Measurements from ENCODE around the gene MELTF.

Gene MELTF

DNA sequence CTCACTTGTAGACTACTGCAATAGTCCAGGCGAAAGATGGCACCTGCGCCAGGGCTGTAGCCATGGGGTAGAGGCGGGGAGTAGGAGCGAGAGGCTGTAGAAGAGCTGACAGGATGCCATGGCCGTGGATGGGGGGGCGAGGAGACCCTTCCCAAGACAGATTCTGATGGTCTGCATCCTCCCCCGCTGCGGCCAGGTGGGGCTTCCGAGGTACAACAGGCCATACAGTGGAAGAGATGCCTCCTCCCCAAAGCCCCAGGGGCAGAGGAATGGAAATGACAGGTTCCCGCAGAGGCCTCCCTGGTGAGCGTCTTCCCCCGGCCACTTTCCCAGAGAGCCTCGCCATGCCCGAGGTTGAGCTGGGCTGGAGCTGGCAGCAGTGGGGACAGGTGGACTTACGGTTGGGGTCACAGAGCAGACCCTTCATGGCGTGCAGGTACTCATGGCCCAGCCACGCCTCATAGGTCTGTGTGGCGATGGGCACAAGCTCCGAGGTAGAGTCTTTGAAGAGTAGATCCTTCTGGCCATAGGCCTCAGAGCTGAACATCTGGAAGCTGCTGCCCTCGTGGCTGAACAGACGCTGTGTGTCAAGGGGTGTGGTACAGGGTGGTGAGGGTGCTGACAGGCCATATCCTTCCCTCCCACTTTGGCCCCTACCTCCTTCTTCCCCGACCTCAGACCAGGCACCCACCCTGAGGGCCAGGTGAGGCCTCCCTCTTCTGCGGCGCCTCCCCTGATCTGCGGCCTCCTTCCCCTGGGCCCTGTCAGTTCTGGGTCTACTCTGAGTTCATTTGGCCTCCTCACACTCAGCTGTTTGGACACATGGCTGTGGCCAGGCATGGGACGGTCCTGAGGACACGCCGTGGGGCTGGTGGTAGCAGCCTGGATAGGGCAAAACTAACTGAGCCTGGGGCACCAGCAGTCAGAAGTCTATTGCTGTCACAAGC lies 13.6 kb downstream of the MELTF start:
- no peak overlapping the region for H3K4me3 ChIP-seq (ENCODE audit: low read depth, low read length)
- TF ChIP-seq CTCF (IDR thresholded peaks at IDR 0.05; ENCODE audit: low read depth, low read length, missing control alignments), result no peak
- no peak for DNase-seq (ENCODE audit: low read depth)

DNA sequence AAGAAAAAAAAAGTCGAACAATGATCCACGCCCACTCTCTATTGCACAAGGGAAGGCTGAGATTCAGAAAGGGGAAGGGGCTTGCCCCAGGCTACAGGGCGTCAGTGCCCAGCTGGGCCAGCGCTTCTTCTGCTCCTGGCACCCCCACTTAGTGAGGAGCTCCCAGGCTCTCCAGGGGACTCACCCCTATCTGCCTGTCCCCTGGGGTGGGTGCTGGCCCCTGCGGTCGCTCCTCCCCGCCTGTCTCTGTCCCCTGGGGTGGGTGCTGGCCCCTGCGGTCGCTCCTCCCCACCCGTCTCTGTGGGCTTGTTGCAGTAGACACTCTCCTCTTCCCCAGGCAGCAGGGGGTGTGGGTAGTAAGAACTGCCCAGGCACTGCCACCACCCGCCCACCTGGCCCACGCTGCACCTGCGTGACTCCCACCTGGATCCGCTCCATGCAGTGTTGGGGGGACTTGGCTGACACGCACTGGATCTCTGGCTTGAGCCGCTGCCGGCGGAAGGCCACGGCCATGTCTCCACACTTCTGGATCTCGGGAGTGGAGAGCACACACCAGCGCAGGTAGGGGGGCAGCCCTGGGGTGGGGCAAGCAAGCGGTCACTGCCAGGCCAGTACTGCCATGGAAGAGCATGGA lies 14.6 kb downstream of the MELTF start:
- no peak for TF ChIP-seq CTCF (IDR thresholded peaks at IDR 0.05; ENCODE audit: low read depth, low read length, missing control alignments)
- no peak overlapping the region for H3K4me3 ChIP-seq (ENCODE audit: low read depth, low read length)
- no peak for DNase-seq (ENCODE audit: low read depth)

DNA sequence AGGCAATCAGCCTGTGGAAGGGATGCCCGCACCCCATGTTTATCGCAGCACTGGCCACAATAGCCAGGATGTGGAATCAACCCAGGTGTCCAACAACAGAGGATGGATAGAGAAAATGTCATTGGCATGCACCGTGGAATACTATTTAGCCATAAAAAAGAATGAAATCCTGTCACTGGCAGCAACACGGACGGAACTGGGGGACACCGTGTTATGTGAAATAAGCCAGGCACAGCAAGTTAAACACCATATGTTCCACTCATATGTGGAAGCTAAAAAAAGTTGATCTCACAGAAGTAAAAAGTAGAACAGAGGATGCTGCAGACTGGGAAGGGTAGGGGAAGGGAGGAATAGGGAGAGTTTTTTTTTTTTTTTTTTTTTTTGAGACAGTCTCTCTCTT lies 15.6 kb downstream of the MELTF start:
- DNase-seq (ENCODE audit: low read depth), result no peak
- no peak overlapping the region for H3K4me3 ChIP-seq (ENCODE audit: low read depth, low read length)
- TF ChIP-seq CTCF (IDR thresholded peaks at IDR 0.05; ENCODE audit: low read depth, low read length, missing control alignments), result no peak

GRCh38 chr3:197012540-197012883 lies 17.1 kb downstream of the MELTF start:
- DNase-seq (ENCODE audit: low read depth), result no peak
- H3K4me3 ChIP-seq (ENCODE audit: low read depth, low read length), result no peak overlapping the region
- TF ChIP-seq CTCF (IDR thresholded peaks at IDR 0.05; ENCODE audit: low read depth, low read length, missing control alignments), result no peak

GRCh38 chr3:197011780-197012539 lies 17.7 kb downstream of the MELTF start:
- no peak for DNase-seq (ENCODE audit: low read depth)
- H3K4me3 ChIP-seq (ENCODE audit: low read depth, low read length), result no peak overlapping the region
- TF ChIP-seq CTCF (IDR thresholded peaks at IDR 0.05; ENCODE audit: low read depth, low read length, missing control alignments), result no peak

- no peak for DNase-seq (ENCODE audit: low read depth)
- TF ChIP-seq CTCF (IDR thresholded peaks at IDR 0.05; ENCODE audit: low read depth, low read length, missing control alignments), result no peak
- no peak overlapping the region for H3K4me3 ChIP-seq (ENCODE audit: low read depth, low read length)
These were observed 18.9 kb downstream of the MELTF start for GRCh38 chr3:197010556-197011351.

Data from GM12864 (cell line).